COLO829 (cell line): Measurements from ENCODE around the gene TELO2.
A peak's percentile ranks its signal among the peaks of the same experiment; 100 is the strongest.

ENCODE experiments used
- DNase-seq: peaks from one replicate; pipeline ENCODE4 v3.0.0; 2012; ENCODE audit warnings: low spot score

Gene TELO2

DNA sequence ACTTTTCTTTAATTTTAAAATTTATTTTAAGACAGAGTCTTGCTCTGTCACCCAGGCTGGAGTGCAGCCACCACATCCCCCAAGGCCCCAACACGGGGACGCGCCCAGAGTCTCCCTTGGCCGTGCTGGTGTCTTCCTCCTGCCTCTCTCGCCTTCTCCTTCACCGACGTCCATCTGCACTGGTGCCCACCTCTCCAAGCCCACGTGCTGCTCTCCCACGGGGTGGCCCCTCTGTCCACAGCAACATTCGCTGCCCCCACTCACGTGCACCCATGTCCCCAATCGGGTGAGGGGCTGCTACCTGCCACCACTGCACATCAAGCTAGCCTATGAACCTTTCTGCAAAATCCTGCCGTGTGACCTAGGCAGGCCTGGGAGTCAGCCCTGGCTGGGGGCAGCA, 43.4 kb downstream of the TELO2 start:
- no peak for DNase-seq

DNA sequence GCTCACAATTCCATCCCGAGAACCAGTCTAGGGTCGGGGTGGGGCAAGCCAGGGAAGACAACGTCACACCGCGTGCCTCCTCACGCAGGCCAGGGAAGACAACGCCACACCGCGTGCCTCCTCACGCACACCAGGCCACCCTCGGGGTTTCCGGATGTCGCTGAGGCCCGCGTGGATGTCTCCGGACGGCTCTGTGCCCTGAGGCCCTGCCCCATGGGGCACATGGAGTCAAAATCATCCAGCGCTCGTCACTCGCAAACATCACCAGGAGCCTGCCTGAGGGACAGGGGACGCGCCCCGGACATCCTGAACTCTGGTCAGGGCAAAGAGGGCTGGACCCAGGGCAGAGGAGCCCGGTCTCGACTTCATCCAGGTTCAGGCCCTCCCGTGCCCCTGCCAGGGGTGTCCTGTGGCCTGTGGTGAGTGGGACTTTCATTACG, 44.0 kb downstream of the TELO2 start:
- no peak for DNase-seq

GRCh38 chr16:1537763-1538289, 44.7 kb downstream of the TELO2 start:
- DNase-seq, result no peak

DNA sequence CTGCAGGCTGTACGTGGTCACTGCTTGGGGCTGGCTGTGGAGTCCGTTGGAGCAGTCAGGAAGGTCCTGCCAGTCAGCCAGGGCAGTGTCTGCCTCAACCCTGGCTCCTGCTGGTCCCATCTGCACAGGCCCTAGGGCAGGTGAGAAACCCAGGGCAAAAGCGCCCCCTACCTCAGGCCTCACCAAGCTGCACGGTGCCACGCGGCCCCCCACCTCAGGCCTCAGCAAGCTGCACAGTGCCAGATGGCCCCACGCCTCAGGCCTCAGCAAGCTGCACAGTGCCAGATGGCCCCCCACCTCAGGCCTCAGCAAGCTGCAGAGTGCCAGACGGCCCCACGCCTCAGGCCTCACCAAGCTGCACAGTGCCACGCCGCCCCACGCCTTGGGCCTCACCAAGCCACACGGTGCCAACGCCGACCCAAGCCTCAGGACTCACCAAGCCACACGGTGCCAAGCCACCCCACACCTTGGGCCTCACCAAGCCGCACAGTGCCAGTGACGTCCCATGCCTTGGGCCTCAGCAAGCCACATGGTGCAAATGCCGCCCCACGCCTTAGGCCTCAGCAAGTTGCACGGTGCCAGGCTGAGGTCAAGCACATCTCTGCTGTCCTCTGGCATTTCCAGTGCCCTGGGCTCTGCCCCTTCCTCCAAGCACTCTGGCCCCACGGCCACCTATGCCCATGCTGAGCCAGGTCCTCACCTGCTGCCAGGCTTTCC, 45.8 kb downstream of the TELO2 start:
- DNase-seq, result no peak

- no peak for DNase-seq
Measured at GRCh38 chr16:1539720-1540555, 46.8 kb downstream of the TELO2 start.

GRCh38 chr16:1540556-1540855, 47.3 kb downstream of the TELO2 start:
- no peak for DNase-seq

GRCh38 chr16:1541293-1542165, 48.4 kb downstream of the TELO2 start:
- no peak for DNase-seq

DNA sequence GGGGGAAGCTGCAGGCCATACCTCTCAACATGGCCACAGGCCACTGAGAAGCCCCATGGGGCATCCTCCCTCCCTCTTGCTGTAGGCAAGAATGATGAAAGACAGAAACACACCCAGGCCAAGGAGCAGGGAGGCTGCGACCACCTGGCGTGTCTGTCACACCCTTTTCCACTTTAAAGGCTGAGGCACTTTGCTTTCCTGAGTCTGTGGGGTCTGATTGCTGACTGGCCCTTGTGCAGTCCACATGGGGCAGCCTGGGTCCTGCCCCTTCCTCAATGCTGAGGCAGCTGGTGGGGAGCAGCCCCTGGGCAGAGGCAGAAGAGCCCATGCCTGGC, 49.0 kb downstream of the TELO2 start:
- no peak for DNase-seq

- no peak for DNase-seq
Measured at GRCh38 chr16:1542533-1542932, 49.4 kb downstream of the TELO2 start.

GRCh38 chr16:1543085-1543896, 50.1 kb downstream of the TELO2 start:
- peak; percentile 53 for DNase-seq

- no peak for DNase-seq
Measured at GRCh38 chr16:1545044-1546040, 52.2 kb downstream of the TELO2 start.

DNA sequence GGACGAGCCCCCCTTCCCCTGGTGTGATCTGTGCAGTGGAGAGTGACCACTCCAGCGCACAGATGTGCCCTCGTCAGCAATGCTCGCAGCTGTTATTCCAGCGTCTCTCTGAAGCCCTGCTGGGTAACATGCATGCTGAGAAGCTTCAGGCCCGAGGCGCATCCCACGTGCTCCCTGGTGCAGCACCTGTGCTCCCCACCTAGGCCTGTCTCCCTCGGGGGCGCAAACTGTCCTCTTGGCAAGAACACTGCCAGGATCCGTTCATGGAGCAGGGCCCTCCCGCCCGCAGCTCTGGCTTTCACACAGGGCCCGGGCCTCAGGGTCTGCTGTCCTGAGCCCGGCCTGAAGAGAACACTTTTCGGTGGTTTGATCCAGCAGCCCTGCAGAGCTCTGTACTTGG, 53.3 kb downstream of the TELO2 start:
- no peak for DNase-seq

- DNase-seq, result no peak
Measured at GRCh38 chr16:1548233-1548632, 55.1 kb downstream of the TELO2 start.

- DNase-seq, result no peak
Measured at GRCh38 chr16:1548727-1549126, 55.6 kb downstream of the TELO2 start.

DNA sequence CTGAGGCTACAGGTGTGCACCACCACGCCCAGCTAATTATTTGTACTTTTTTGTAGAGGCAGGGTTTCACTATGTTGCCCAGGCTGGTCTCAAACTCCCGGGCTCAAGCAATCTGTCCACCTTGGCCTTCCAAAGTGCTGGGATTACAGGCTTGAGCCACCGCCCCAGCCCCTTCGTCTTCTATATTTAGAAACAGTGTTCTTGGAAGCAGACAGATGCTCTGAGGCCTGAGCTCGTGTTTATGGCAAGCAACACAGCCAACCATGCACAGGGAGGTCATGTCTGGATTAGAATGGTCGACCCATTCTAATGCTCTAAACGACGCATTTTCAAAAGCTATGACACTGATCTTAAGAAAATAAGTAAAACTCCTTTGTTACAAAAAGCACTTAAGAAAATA, 56.9 kb downstream of the TELO2 start:
- no peak for DNase-seq

GRCh38 chr16:1550696-1551095, 57.5 kb downstream of the TELO2 start:
- no peak for DNase-seq

DNA sequence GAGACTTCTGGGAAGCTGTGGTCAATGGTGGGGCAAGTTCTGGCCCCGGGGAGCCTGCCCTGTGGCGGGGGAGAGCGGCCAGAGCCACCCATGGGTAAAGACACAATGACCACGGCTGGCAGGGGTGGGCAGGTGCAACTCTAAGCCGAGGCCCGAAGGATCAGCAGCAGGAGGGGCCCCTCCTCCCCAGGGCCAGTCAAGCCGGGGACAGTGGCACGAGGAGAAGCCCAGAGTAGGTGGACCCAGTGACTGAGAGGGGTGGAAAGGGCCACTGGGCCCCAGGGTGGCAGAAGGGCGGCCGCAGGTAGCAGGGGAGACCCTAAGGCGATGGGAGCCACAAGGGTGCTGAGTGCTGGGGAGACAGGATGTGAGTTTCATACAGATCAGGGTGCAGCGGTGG, 58.0 kb downstream of the TELO2 start:
- DNase-seq, result no peak

GRCh38 chr16:1552129-1552528, 59.0 kb downstream of the TELO2 start:
- DNase-seq, result no peak

- no peak for DNase-seq
Measured at GRCh38 chr16:1553946-1554825, 61.0 kb downstream of the TELO2 start.
